ENCODE measurements around the gene TMEM108.

GRCh38 chr3:133083395-133083794 is 45.2 kb downstream of the TMEM108 start:
- TF ChIP-seq POLR2A (IDR thresholded peaks at IDR 0.05) (no peak), CTCF (IDR thresholded peaks at IDR 0.05) (no peak)
